GM21619 (cell line): ENCODE data around the gene SLC16A4.
"Not testable (repeated sequence)": the region's sequence is repeated elsewhere in the genome, so short reads cannot be mapped to it uniquely, and the experiment has no call there.

ENCODE experiments used
- ATAC-seq: cut with Tn5 transposase; IDR thresholded peaks from one replicate; pipeline ENCODE4 v1.9.1; 2021; ENCODE audit not compliant: unreplicated experiment

SLC16A4 gene

GRCh38 chr1:110409316-110409715 lies 18.5 kb upstream of the SLC16A4 start:
- ATAC-seq, result no peak

- no peak for ATAC-seq
Measured at GRCh38 chr1:110408488-110408887, 17.7 kb upstream of the SLC16A4 start.

- peak; percentile 91 for ATAC-seq
Measured at GRCh38 chr1:110407260-110408210, 16.7 kb upstream of the SLC16A4 start, which contains the start of gene LAMTOR5. TSS of gene LAMTOR5 (minus strand) at chr1:110407694. CDS start at chr1:110407620, 74 bp downstream.

GRCh38 chr1:110406407-110406806 lies 15.6 kb upstream of the SLC16A4 start:
- not testable (repeated sequence) for ATAC-seq

GRCh38 chr1:110404401-110404800 lies 13.6 kb upstream of the SLC16A4 start:
- no peak for ATAC-seq

GRCh38 chr1:110403805-110404204 lies 13.0 kb upstream of the SLC16A4 start:
- ATAC-seq, result no peak

GRCh38 chr1:110396259-110396958 lies 5.6 kb upstream of the SLC16A4 start:
- not testable (repeated sequence) for ATAC-seq

GRCh38 chr1:110394493-110394820 lies 3.6 kb upstream of the SLC16A4 start:
- no peak for ATAC-seq

- no peak for ATAC-seq
Measured at GRCh38 chr1:110393691-110394492, 3.1 kb upstream of the SLC16A4 start.

- no peak for ATAC-seq
Measured at GRCh38 chr1:110393286-110393685, 2.5 kb upstream of the SLC16A4 start.

GRCh38 chr1:110390096-110390495 lies 730 bp downstream of the SLC16A4 start:
- ATAC-seq, result no peak

- no peak for ATAC-seq
Measured at GRCh38 chr1:110387048-110387754, 3.6 kb downstream of the SLC16A4 start.

GRCh38 chr1:110385369-110385768 lies 5.5 kb downstream of the SLC16A4 start:
- no peak for ATAC-seq

- ATAC-seq, result peak; percentile 53
Measured at GRCh38 chr1:110384581-110385321, 6.1 kb downstream of the SLC16A4 start.

GRCh38 chr1:110383251-110383990 lies 7.4 kb downstream of the SLC16A4 start:
- no peak for ATAC-seq

GRCh38 chr1:110380672-110381283 lies 10.0 kb downstream of the SLC16A4 start:
- ATAC-seq, result no peak

GRCh38 chr1:110375490-110375889 lies 15.3 kb downstream of the SLC16A4 start:
- ATAC-seq, result no peak

- ATAC-seq, result no peak
Measured at GRCh38 chr1:110370827-110371226, 20.0 kb downstream of the SLC16A4 start.

GRCh38 chr1:110364221-110364620 lies 26.6 kb downstream of the SLC16A4 start:
- no peak for ATAC-seq
